Keratinocyte (primary cell): ENCODE data around the gene ELMO3. TPM values are rescaled to one million over a fixed set of nuclear protein-coding genes. Genes with fewer than 3 reads are reported as not detected.

Source experiments
- DNase-seq: peaks from one replicate; pipeline ENCODE4 v3.0.0-alpha.2; 2011; ENCODE audit warnings: low read depth, missing footprints, low spot score
- FAIRE-seq: peaks from 2 replicates; lab custom pipeline; 2011; peaks lifted over from hg19 to GRCh38; lab: Jason Lieb, UNC
- H2AFZ ChIP-seq: 2 replicates; pipeline ENCODE4 v1.6.0; 2012; ENCODE audit warnings: low read length, control low read depth, inconsistent platforms; ENCODE audit not compliant: control insufficient read depth
- H3K27ac ChIP-seq: 2 replicates; pipeline ENCODE4 v1.5.1; 2011; ENCODE audit warnings: low read length; ENCODE audit not compliant: control insufficient read depth, insufficient read depth
- H3K27me3 ChIP-seq: 3 replicates; pipeline ENCODE4 v1.6.0; 2011; ENCODE audit warnings: low read length; ENCODE audit not compliant: control insufficient read depth, insufficient read depth; ENCODE audit errors: extremely low read depth
- H3K36me3 ChIP-seq, 2 experiments: 2 replicates in 1 of 2; 3 replicates in 1 of 2; pipeline ENCODE4 v1.5.1; 2011; ENCODE audit warnings: low read length in 2 of 2, mild to moderate bottlenecking in 1 of 2; ENCODE audit not compliant: control insufficient read depth in 2 of 2, insufficient read depth in 2 of 2; ENCODE audit errors: extremely low read depth in 1 of 2
- H3K4me1 ChIP-seq: 3 replicates; pipeline ENCODE4 v1.5.1; 2011; ENCODE audit warnings: low read length; ENCODE audit not compliant: control insufficient read depth, insufficient read depth; ENCODE audit errors: extremely low read depth
- H3K4me2 ChIP-seq: 3 replicates; pipeline ENCODE4 v1.6.0; 2011; ENCODE audit warnings: low read depth, low read length; ENCODE audit not compliant: control insufficient read depth, insufficient read depth; ENCODE audit errors: extremely low read depth
- H3K4me3 ChIP-seq, 3 experiments: fragments of 200-600 bp in 1 of 3; sonication (generic) in 1 of 3; 2 replicates in 2 of 3; 3 replicates in 1 of 3; pipeline ENCODE4 v1.5.1; 2011 to 2016; ENCODE audit warnings: low read length in 3 of 3, mild to moderate bottlenecking in 3 of 3, control low read depth in 2 of 3, inconsistent platforms in 1 of 3, low read depth in 1 of 3, mixed read lengths in 1 of 3, mixed run types in 1 of 3, moderate library complexity in 1 of 3; ENCODE audit not compliant: control insufficient read depth in 2 of 3, insufficient read depth in 2 of 3; ENCODE audit errors: extremely low read depth in 1 of 3
- H3K79me2 ChIP-seq: 2 replicates; pipeline ENCODE4 v1.6.0; 2012; ENCODE audit warnings: low read length; ENCODE audit not compliant: control insufficient read depth, insufficient read depth
- H3K9ac ChIP-seq: 3 replicates; pipeline ENCODE4 v1.6.0; 2011; ENCODE audit warnings: low read length; ENCODE audit not compliant: control insufficient read depth, insufficient read depth; ENCODE audit errors: extremely low read depth
- H3K9me1 ChIP-seq: 3 replicates; pipeline ENCODE4 v1.6.0; 2011; ENCODE audit warnings: low read length; ENCODE audit not compliant: control insufficient read depth, insufficient read depth; ENCODE audit errors: extremely low read depth
- H3K9me3 ChIP-seq: 2 replicates; pipeline ENCODE4 v1.5.1; 2012; ENCODE audit warnings: low read depth, low read length; ENCODE audit not compliant: control insufficient read depth
- H4K20me1 ChIP-seq: 3 replicates; pipeline ENCODE4 v1.6.0; 2011; ENCODE audit warnings: low read length; ENCODE audit not compliant: control insufficient read depth, insufficient read depth; ENCODE audit errors: extremely low read depth
- CTCF ChIP-seq, 3 experiments: IDR thresholded peaks in 1 of 3; conservative IDR thresholded peaks in 1 of 3; optimal IDR thresholded peaks in 1 of 3; 2 replicates in 2 of 3; 3 replicates in 1 of 3; pipeline versions ENCODE3 to v1.5.1; 2011; ENCODE audit warnings: low read length in 3 of 3, mild to moderate bottlenecking in 3 of 3, moderate library complexity in 2 of 3, control low read depth in 1 of 3, inconsistent platforms in 1 of 3; ENCODE audit not compliant: insufficient read depth in 2 of 3; ENCODE audit errors: extremely low read depth in 1 of 3
- EZH2 ChIP-seq: IDR thresholded peaks from one replicate; pipeline ENCODE4 v1.6.1; 2012; ENCODE audit warnings: inconsistent platforms, mild to moderate bottlenecking, low read length, moderate library complexity
- dilution Hi-C: fragments of 300-500 bp; cut with MboI; formaldehyde crosslinking; loops from one replicate; pipeline ENCODE4 v1.7.0; 2020; ENCODE audit warnings: low sequenced_read_pairs; ENCODE audit not compliant: extremely low pct_ligation_motif_present
- polyA plus RNA-seq, 5 experiments: library from polyadenylated mRNA; depleted of rRNA in 3 of 5; stranded (reverse) in 3 of 5; stranded (forward) in 1 of 5; unstranded in 1 of 5; fragments of >200 nt; gene quantifications; 1 replicate in 1 of 5; 2 replicates in 3 of 5; 3 replicates in 1 of 5; pipeline versions ENCODE4 v1.2.1 to v1.2.3, GENCODE V29; 2011 to 2012; ENCODE audit warnings: missing spikeins in 2 of 5, low read depth in 1 of 5, low replicate concordance in 1 of 5

ELMO3 gene
- polyA plus RNA-seq, 1 donor (not counting 4 experiments of a cell fraction or from before 2014, with no cell fraction given) = 21.0 TPM

GRCh38 chr16:67166598-67167168, 32.2 kb upstream of the ELMO3 start:
- Histone ChIP-seq H3K27me3 (peaks cover 7% of the 10 kb centered on the region), H3K9ac (no peak overlapping the region), H3K27ac (no peak overlapping the region), H3K36me3 (no peaks in the 10 kb centered on the region), H3K4me1 (peaks cover 32% of the 10 kb centered on the region), H3K79me2 (no peaks in the 10 kb centered on the region), H3K4me2 (no peak overlapping the region), H3K9me3 (no peaks in the 10 kb centered on the region), H2AFZ (no peak overlapping the region), H3K4me3 (no peak overlapping the region), H4K20me1 (no peaks in the 10 kb centered on the region), H3K9me1 (no peaks in the 10 kb centered on the region)
- dilution Hi-C loops = no loop called here
- no peak for FAIRE-seq
- no peak for DNase-seq
- TF ChIP-seq CTCF (optimal IDR thresholded peaks at IDR 0.05 in 1 of 3, IDR thresholded peaks at IDR 0.05 in 1 of 3, conservative IDR thresholded peaks at IDR 0.05 in 1 of 3; ENCODE audit: extremely low read depth in 1 of 3, insufficient read depth in 2 of 3, low read length in 3 of 3) (no peak), EZH2 (no peak)

GRCh38 chr16:67167588-67167987, 31.3 kb upstream of the ELMO3 start:
- dilution Hi-C loops = no loop called here
- H3K9ac ChIP-seq = no peak overlapping the region
- H3K4me3 ChIP-seq = no peak overlapping the region
- no peaks in the 10 kb centered on the region for H4K20me1 ChIP-seq
- no peaks in the 10 kb centered on the region for H3K9me1 ChIP-seq
- no peaks in the 10 kb centered on the region for H3K9me3 ChIP-seq
- H3K27ac ChIP-seq = no peak overlapping the region
- peaks cover 32% of the 10 kb centered on the region for H3K4me1 ChIP-seq
- peaks cover 7% of the 10 kb centered on the region for H3K27me3 ChIP-seq
- TF ChIP-seq EZH2 (no peak), CTCF (optimal IDR thresholded peaks at IDR 0.05 in 1 of 3, IDR thresholded peaks at IDR 0.05 in 1 of 3, conservative IDR thresholded peaks at IDR 0.05 in 1 of 3; ENCODE audit: extremely low read depth in 1 of 3, insufficient read depth in 2 of 3, low read length in 3 of 3) (no peak)
- no peak for DNase-seq
- H3K36me3 ChIP-seq = no peaks in the 10 kb centered on the region
- no peak for FAIRE-seq
- no peaks in the 10 kb centered on the region for H3K79me2 ChIP-seq
- H3K4me2 ChIP-seq = no peak overlapping the region
- no peak overlapping the region for H2AFZ ChIP-seq
